Stomach (tissue), 4 donors: ENCODE results near the gene ASPG.

Experiments used
- CTCF ChIP-seq, 7 experiments: fragments of 450-650 bp in 4 of 7; fragments of 200-600 bp in 3 of 7; sonication (generic) in 3 of 7; IDR thresholded peaks; one replicate each; pipeline ENCODE4 v1.5.1; 2016 to 2019; ENCODE audit warnings: antibody characterized with exemption in 7 of 7, control low read depth in 2 of 7, mild to moderate bottlenecking in 1 of 7
- POLR2A ChIP-seq, 4 donors: fragments of 450-650 bp; IDR thresholded peaks; one replicate each; pipeline ENCODE4 v1.6.1; 2016; ENCODE audit warnings: antibody characterized with exemption in 4 of 4, control low read depth in 2 of 4, mild to moderate bottlenecking in 1 of 4, moderate library complexity in 1 of 4

DNA sequence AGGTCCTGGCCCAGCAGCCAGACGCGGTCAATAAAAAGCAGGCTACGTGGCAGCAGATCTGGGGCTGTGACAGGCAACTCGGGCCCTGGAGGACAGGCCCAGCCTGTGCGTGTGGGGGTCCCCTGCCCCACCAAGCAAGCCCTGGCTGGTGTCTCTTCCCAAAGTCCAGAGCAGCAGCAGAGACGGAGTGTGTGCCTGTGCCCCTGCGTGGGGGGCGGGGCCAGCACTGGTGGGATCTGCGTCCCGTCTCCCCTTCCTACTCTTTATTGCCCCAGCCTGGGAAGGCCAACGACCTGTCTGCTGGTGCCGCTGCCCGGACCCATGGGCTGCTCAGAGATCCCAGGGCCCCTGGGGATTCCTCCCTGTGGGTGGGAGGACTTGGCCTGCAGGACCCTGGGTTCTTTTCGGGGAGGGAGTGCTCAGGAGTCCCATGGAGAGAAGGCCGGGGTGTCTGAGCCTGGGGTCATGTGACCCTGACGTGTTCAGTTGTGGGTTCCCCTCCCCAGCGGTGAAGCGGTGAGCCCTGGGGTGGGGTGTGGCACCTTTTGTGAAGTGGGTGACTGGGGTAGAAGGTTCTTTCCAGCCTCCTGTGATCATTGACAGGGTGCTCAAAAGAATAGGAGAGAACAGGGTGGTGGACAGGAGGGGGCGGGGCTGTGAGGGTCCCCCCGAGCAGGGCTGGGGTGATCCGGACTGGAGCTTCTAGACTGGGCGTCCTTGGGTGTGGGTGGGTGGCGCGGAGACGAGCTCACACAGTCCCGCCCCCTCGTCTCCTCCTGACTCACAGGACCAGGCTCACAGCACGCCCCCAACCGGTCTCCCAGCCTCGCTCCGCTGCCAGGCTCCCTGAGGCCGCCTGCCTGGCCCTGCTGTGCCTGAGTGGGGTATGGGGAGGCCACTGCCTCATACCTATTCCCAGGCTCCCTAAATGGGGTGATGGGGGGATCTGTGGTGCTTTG, 22.4 kb downstream of the ASPG start:
- TF ChIP-seq CTCF (IDR thresholded peaks at IDR 0.05): no peak
- TF ChIP-seq POLR2A (IDR thresholded peaks at IDR 0.05): no peak
